B cell (primary cell): ENCODE results near the gene BCL2. TPM values are rescaled to one million over a fixed set of nuclear protein-coding genes. Genes with fewer than 3 reads are reported as not detected.

Experiments
- ATAC-seq: fragments of 200-7000 bp; cut with Tn5 transposase; one replicate; pipeline ENCODE4 v1.10.0; 2021; ENCODE audit warnings: low read depth, mild to moderate bottlenecking, moderate number of reproducible peaks, moderate library complexity
- CTCF ChIA-PET: fragments of 350-600 bp; sonication (Branson Sonifier 250); formaldehyde crosslinking; loops from one replicate; lab custom pipeline; 2021; ENCODE audit warnings: antibody characterized with exemption, inconsistent platforms; lab: Charles Lee
- POLR2A ChIA-PET: fragments of 350-600 bp; sonication (Branson Sonifier 250); formaldehyde crosslinking; loops from one replicate; lab custom pipeline; 2021; ENCODE audit warnings: antibody characterized with exemption; lab: Charles Lee
- DNase-seq: peaks from one replicate; pipeline ENCODE4 v3.0.0; 2013
- H2AFZ ChIP-seq: 2 replicates; pipeline ENCODE4 v1.6.1; 2012; ENCODE audit warnings: mild to moderate bottlenecking, low read depth, low read length; ENCODE audit not compliant: insufficient read depth, poor library complexity, severe bottlenecking
- H3K27ac ChIP-seq, 2 donors: 1 replicate in 1 of 2; 2 replicates in 1 of 2; pipeline ENCODE4 v1.5.1; 2012 to 2013; ENCODE audit warnings: low read length in 2 of 2, mild to moderate bottlenecking in 2 of 2, moderate library complexity in 1 of 2
- H3K27me3 ChIP-seq, 4 experiments: fragments of 200-600 bp in 1 of 4; sonication (generic) in 1 of 4; replicated peaks in 1 of 4; 1 replicate in 2 of 4; 2 replicates in 2 of 4; pipeline versions ENCODE4 v1.6.1 to v1.7.0; 2013 to 2016; ENCODE audit warnings: low read length in 3 of 4, mild to moderate bottlenecking in 2 of 4, mixed read lengths in 1 of 4, moderate library complexity in 1 of 4; ENCODE audit not compliant: insufficient read depth in 4 of 4, control insufficient read depth in 3 of 4; ENCODE audit errors: control extremely low read depth in 1 of 4
- H3K36me3 ChIP-seq, 2 experiments: replicated peaks in 1 of 2; 1 replicate in 1 of 2; 2 replicates in 1 of 2; pipeline versions ENCODE4 v1.6.1 to v1.7.1; 2013; ENCODE audit warnings: low read length in 1 of 2; ENCODE audit not compliant: insufficient read depth in 2 of 2, control insufficient read depth in 1 of 2; ENCODE audit errors: control extremely low read depth in 1 of 2, extremely low read depth in 1 of 2
- H3K4me1 ChIP-seq, 2 donors: fragments of 200-600 bp in 1 of 2; sonication (generic) in 1 of 2; 1 replicate in 1 of 2; 2 replicates in 1 of 2; pipeline versions ENCODE4 v1.5.1 to v1.6.1; 2013 to 2017; ENCODE audit warnings: low read length in 2 of 2; ENCODE audit not compliant: control insufficient read depth in 2 of 2, insufficient read depth in 2 of 2
- H3K4me2 ChIP-seq: replicated peaks from 2 replicates; pipeline ENCODE3; 2012; ENCODE audit warnings: mild to moderate bottlenecking, low read depth, low read length; ENCODE audit not compliant: poor library complexity, severe bottlenecking
- H3K4me3 ChIP-seq, 5 experiments: fragments of 200-600 bp in 1 of 5; sonication (generic) in 1 of 5; 1 replicate in 3 of 5; 2 replicates in 2 of 5; pipeline versions ENCODE4 v1.5.1 to v1.7.0; 2011 to 2016; ENCODE audit warnings: low read length in 4 of 5, mild to moderate bottlenecking in 4 of 5, low read depth in 2 of 5, control low read depth in 1 of 5, moderate library complexity in 1 of 5; ENCODE audit not compliant: insufficient read depth in 1 of 5; ENCODE audit errors: control extremely low read depth in 1 of 5, extremely low read depth in 1 of 5
- H3K79me2 ChIP-seq: fragments of 200-600 bp; sonication (generic); one replicate; pipeline ENCODE4 v1.6.0; 2016; ENCODE audit warnings: low read length; ENCODE audit not compliant: control insufficient read depth, insufficient read depth
- H3K9ac ChIP-seq: fragments of 200-600 bp; sonication (generic); 2 replicates; pipeline ENCODE4 v1.6.1; 2017; ENCODE audit warnings: mild to moderate bottlenecking, low read length, moderate library complexity
- H3K9me3 ChIP-seq, 3 donors: one replicate each; pipeline versions ENCODE4 v1.6.1 to v1.7.1; 2013; ENCODE audit warnings: low read length in 2 of 3; ENCODE audit not compliant: control insufficient read depth in 2 of 3, insufficient read depth in 1 of 3; ENCODE audit errors: control extremely low read depth in 1 of 3
- H4K20me1 ChIP-seq: 2 replicates; pipeline ENCODE4 v1.6.0; 2012; ENCODE audit warnings: mild to moderate bottlenecking, low read length; ENCODE audit not compliant: insufficient read depth, control insufficient read depth, poor library complexity, severe bottlenecking
- H3K27ac Mint-ChIP-seq: one replicate; pipeline ENCODE4 v1.8.0; 2021; ENCODE audit warnings: mixed read lengths
- H3K27me3 Mint-ChIP-seq: one replicate; pipeline ENCODE4 v1.8.0; 2021; ENCODE audit warnings: mixed read lengths
- H3K4me1 Mint-ChIP-seq: one replicate; pipeline ENCODE4 v1.8.0; 2021; ENCODE audit warnings: mixed read lengths
- H3K4me3 Mint-ChIP-seq: one replicate; pipeline ENCODE4 v1.8.0; 2021; ENCODE audit warnings: mixed read lengths
- H3K9me3 Mint-ChIP-seq: one replicate; pipeline ENCODE4 v1.8.0; 2022; ENCODE audit warnings: mixed read lengths; ENCODE audit not compliant: insufficient read depth
- CTCF ChIP-seq: fragments of 200-600 bp; IDR thresholded peaks from one replicate; pipeline ENCODE4 v1.8.0; 2022; ENCODE audit warnings: antibody characterized with exemption, mild to moderate bottlenecking
- EZH2 ChIP-seq: IDR thresholded peaks from 2 replicates; pipeline ENCODE4 v1.6.1; 2012; ENCODE audit warnings: borderline replicate concordance, low read depth, mild to moderate bottlenecking, moderate library complexity, low read length; ENCODE audit not compliant: insufficient read depth, poor library complexity, severe bottlenecking
- WGBS: methylation state at CpG from one replicate; pipeline ENCODE4 v1.1.5; 2013; ENCODE audit warnings: missing lambda C conversion rate; ENCODE audit not compliant: insufficient coverage; 5-methylcytosine and 5-hydroxymethylcytosine counted together
- intact Hi-C: fragments of 100-400 bp; cut with micrococcal nuclease; formaldehyde crosslinking; loops from one replicate; pipeline ENCODE4 v1.10.0; 2022
- polyA plus RNA-seq: library from polyadenylated mRNA; depleted of rRNA; stranded (reverse); fragments of >200 nt; gene quantifications from 2 replicates; pipeline ENCODE4 v1.2.3, GENCODE V29; 2012
- total RNA-seq, 2 donors: library from RNA; stranded (reverse); fragments of 120-200 nt in 1 of 2; gene quantifications; 1 replicate in 1 of 2; 2 replicates in 1 of 2; pipeline versions ENCODE4 v1.2.3 to v1.2.4, GENCODE V29; 2013 to 2022

The BCL2 gene
- total and polyA plus RNA-seq, 2 donors (not counting 1 experiment from before 2014, with no cell fraction given) = 27.6 to 144 TPM

DNA sequence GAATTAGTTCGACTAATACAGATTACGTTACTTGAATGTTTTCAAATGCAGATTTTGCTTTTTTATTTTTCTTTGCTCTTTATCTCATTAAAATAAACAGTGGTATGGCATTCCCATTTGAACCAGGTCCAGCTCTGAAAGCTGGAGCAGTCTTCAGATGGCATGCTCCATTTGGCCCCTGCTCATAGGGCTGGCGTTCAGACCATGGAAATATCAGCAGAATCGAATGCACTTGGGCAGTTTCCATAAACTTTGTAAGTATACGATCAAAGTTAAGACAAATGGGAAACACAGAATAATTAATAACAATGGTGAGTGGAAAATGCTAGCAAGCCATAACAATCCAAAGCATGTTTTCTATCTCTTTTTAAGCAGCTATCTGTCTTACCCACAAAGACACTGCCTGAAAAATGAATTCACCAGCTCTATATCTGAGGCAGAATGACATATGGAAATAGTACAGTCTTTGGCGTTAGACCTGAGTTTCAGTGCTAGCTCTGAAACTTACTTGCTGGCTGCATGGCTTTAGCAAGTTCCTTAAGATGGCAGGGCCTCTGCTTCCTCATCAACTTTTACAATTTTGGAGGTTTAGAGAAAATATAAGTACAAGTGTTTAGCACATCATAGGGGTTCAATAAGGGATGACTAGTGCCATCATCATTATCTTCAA is 131.6 kb downstream of the BCL2 start:
- no peak overlapping the region for H3K9ac ChIP-seq
- ChIA-PET CTCF (interaction anchor here (1.1 to 1.4 kb wide), 5 partner anchors 15 to 131 kb away, joined by 3 to 6 read pairs (median 3); partner anchors contain the start of gene BCL2), POLR2A (interaction anchor here (0.5 kb wide), 1 partner anchor 32 kb away, joined by 3 read pairs; no protein-coding TSS in a partner anchor)
- H3K4me3 ChIP-seq = no peak overlapping the region
- H3K9me3 ChIP-seq = no peaks in the 10 kb centered on the region
- 80% methylated on average over 2 of the region's 6 CpGs for whole genome bisulfite sequencing
- no peaks in the 10 kb centered on the region for H3K27me3 ChIP-seq
- Mint-ChIP-seq H3K4me3 (no peak overlapping the region), H3K4me1 (peaks cover 73% of the 10 kb centered on the region), H3K9me3 (no peaks in the 10 kb centered on the region), H3K27me3 (no peaks in the 10 kb centered on the region), H3K27ac (peak overlapping the region; percentile 37)
- H3K4me1 ChIP-seq = peaks cover 39 to 57% of the 10 kb centered on the region in 2 donors
- no peak overlapping the region for H2AFZ ChIP-seq
- no peaks in the 10 kb centered on the region for H3K36me3 ChIP-seq
- DNase-seq (no peak), ATAC-seq (no peak)
- TF ChIP-seq EZH2 (no peak), CTCF (no peak)
- H3K27ac ChIP-seq = no peak overlapping the region
- no peaks in the 10 kb centered on the region for H4K20me1 ChIP-seq
- peak overlapping the region; percentile 1 for H3K4me2 ChIP-seq
- peaks cover 86% of the 10 kb centered on the region for H3K79me2 ChIP-seq
- intact Hi-C loops = loop anchor here (10.0 kb wide), 1 partner anchor 53 kb away; no protein-coding TSS in a partner anchor

- Histone ChIP-seq H3K4me3 (no peak overlapping the region), H3K27me3 (no peaks in the 10 kb centered on the region), H3K4me2 (peak overlapping the region; percentile 1), H3K9ac (no peak overlapping the region), H2AFZ (no peak overlapping the region), H3K9me3 (no peaks in the 10 kb centered on the region), H3K27ac (peak overlapping the region in 1 of 2 donors; percentile 29), H3K4me1 (peaks cover 39 to 57% of the 10 kb centered on the region in 2 donors), H3K79me2 (peaks cover 87% of the 10 kb centered on the region), H3K36me3 (no peaks in the 10 kb centered on the region), H4K20me1 (no peaks in the 10 kb centered on the region)
- Mint-ChIP-seq H3K27ac (peak overlapping the region; percentile 22), H3K4me3 (peak overlapping the region; percentile 0), H3K4me1 (peaks cover 73% of the 10 kb centered on the region), H3K9me3 (no peaks in the 10 kb centered on the region), H3K27me3 (no peaks in the 10 kb centered on the region)
- no peak for ATAC-seq
- ChIA-PET CTCF (interaction anchor here (1.1 to 1.4 kb wide), 4 partner anchors 14 to 132 kb away, joined by 3 to 6 read pairs (median 4); partner anchors contain the start of gene BCL2), POLR2A (no interaction called here)
- no peak for DNase-seq
- TF ChIP-seq CTCF (no peak), EZH2 (no peak)
- WGBS = 100% methylated on average over 1 of the region's 2 CpGs
- intact Hi-C loops = loop anchor here (10.0 kb wide), 1 partner anchor 52 kb away; no protein-coding TSS in a partner anchor
These were observed 132.4 kb downstream of the BCL2 start for GRCh38 chr18:63187223-63187574.
